Adipose tissue (tissue), 3 donors: Measurements from ENCODE around the gene PLA2G5. TPM values are rescaled to one million over a fixed set of nuclear protein-coding genes. Genes with fewer than 3 reads are reported as not detected.

Experiments used
- H3K27ac ChIP-seq: one replicate; pipeline ENCODE4 v1.5.1; 2013; ENCODE audit warnings: low read depth, low read length
- WGBS, 3 donors: extraction: QIAGEN DNeasy Blood & Tissue Kit; methylation state at CpG; one replicate each; pipeline ENCODE4 v1.1.7; 2013; 5-methylcytosine and 5-hydroxymethylcytosine counted together
- polyA plus RNA-seq, 3 donors: library from polyadenylated mRNA; stranded (reverse); fragments of 200-250 nt; gene quantifications; one replicate each; pipeline ENCODE4 v1.2.3, GENCODE V29; 2013
- donor health status: healthy with polysubstance abuse.
- donor health status: Bipolar disorder and iron deficiency.
- donor health status: healthy.

The PLA2G5 gene
- polyA plus RNA-seq, 3 donors = 0.52 to 45.0 (median 6.1) TPM

DNA sequence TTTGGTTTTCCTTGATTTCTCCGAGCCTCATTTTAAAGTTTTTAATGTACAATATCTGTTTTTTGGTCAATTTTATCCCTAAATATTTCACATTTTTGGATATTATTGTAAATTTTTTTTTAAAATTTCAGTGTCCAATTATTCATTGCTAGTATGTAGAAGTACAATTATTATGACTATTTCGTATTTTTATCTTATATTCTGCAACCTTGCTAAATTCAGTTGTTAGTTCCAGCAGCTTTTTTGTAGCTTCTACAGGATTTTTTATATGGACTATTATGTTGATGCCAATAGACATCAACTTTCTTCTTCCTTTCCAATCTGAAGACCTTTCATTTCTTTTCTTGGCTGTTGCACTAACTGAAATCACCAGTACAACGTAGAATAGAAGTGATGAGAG, 65.0 kb downstream of the PLA2G5 start:
- 90 to 92% (median 91%) methylated on average over 3 of the region's 3 CpGs for WGBS, 3 donors
- H3K27ac ChIP-seq = no peak overlapping the region

GRCh38 chr1:20136249-20136648, 66.3 kb downstream of the PLA2G5 start:
- H3K27ac ChIP-seq = no peak overlapping the region
- WGBS, 3 donors = 91 to 97% (median 93%) methylated on average over 3 of the region's 3 CpGs

DNA sequence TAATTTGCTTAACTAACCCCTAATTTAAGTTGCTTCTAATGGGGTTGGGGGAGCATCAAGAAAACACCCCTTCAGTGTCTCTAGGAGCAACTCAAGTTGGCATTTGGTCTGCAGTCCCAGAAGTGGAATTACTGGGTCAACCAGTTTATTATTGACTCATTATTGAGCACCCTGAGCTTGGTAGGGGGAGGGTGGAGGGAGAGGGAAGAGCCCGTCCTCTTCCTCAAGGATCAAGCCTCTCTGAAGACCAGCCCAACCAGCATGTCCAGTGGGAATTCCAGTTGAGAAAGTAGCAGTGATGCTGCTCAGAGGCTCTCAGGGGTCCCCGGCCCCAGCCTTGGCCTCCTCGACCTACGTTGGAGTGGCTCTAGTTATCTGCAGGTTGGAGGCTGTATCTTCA, 67.1 kb downstream of the PLA2G5 start:
- no peak overlapping the region for H3K27ac ChIP-seq
- WGBS, 3 donors = 84 to 97% (median 90%) methylated on average over 4 of the region's 4 CpGs

- no peak overlapping the region for H3K27ac ChIP-seq
- WGBS, 3 donors = 74 to 83% (median 82%) methylated on average over 1 of the region's 1 CpG
Observed at GRCh38 chr1:20137604-20138003, 67.6 kb downstream of the PLA2G5 start.

GRCh38 chr1:20138346-20138745, 68.4 kb downstream of the PLA2G5 start:
- 81 to 94% (median 89%) methylated on average over 6 of the region's 6 CpGs for WGBS, 3 donors
- no peak overlapping the region for H3K27ac ChIP-seq

DNA sequence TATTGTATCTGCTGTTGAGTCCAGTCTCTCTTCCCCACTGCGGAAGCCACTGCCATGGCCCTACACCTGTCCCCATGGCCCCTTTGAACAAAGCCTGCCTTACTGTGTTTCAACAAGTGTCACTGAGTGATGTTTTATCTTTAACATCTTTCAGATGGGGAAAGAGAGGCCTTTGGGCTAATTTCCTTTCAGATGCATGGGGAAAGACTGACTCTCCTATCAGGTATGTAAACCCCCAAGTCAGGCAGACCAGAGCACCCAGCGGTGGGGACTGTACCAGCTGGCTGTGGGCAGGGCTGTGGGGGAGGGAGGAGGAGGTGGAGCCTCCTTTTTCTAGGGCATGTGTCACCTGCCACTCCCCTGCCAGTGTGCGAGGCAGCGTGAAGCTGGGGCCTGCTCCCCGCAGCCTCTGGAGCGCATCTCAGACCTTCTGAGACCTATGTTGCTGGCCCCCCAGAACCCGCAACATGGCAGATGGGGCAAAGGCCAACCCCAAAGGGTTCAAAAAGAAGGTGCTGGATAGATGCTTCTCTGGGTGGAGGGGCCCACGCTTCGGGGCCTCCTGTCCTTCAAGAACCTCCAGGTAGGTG, 69.1 kb downstream of the PLA2G5 start, which contains the start of gene PLA2G2F:
TSS of gene PLA2G2F (plus strand) at position 363 of the 590 bp plus-strand sequence. CDS start at position 468, 105 bp downstream.
- 88 to 94% (median 93%) methylated on average over 9 of the region's 9 CpGs for WGBS, 3 donors
- H3K27ac ChIP-seq = no peak within 1 kb of the TSS

DNA sequence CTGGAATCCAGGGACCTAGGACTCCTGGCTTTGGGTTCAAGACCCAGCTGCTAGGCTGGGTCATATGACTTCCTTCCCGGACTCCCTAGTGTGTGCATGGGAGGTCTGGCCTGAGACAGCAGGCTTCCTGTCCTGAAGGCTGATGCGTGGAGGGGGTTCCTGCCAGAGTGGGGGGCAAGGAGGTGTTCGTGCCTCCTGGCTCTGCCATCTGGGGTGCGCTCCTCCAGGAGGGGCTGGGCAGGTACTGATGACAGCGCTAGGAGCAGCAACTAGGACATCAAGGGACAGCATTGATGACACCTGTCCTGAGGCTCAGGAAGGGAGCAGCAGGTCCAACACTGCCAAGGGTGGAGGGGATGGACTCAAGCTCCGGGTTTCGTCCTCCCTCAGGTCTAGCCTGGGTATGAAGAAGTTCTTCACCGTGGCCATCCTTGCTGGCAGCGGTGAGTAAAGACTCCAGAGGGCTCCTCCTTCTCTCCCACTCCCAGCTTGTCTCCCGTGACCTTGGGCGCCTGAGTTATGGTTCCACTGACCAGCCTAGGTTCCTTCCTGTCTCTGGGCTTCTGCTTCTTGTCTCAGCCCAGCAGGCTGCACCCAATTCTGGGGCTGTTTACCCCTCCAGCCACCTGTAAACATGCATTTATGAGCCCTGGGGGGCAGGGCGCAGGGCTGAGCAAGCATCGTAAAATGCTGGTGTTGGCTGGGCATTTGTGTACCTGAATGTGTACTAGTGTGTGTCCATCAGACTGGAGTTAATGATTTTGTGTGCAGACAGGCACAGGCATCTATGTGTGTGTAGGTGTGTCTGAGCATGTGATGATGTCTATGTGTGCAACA, 70.0 kb downstream of the PLA2G5 start:
- no peak overlapping the region for H3K27ac ChIP-seq
- WGBS, 3 donors = 76 to 80% (median 79%) methylated on average over 13 of the region's 13 CpGs

GRCh38 chr1:20141001-20141400, 71.0 kb downstream of the PLA2G5 start:
- WGBS, 3 donors = 77 to 88% (median 85%) methylated on average over 9 of the region's 9 CpGs
- H3K27ac ChIP-seq = no peak overlapping the region

- WGBS, 3 donors = 82 to 90% (median 84%) methylated on average over 4 to 7 of the region's 7 CpGs
- H3K27ac ChIP-seq = no peak overlapping the region
Observed at GRCh38 chr1:20141466-20141865, 71.5 kb downstream of the PLA2G5 start.

Other genes starting within 250 kb of the PLA2G5 start
- gene OTUD3, start 187.8 kb upstream of the PLA2G5 start, polyA plus RNA-seq = 1 to 10 TPM; 1.1 to 4.8 (median 2.3) TPM
- not detected for gene PLA2G2E, start 146.6 kb upstream of the PLA2G5 start, polyA plus RNA-seq
- gene PLA2G2A, start 90.6 kb upstream of the PLA2G5 start, polyA plus RNA-seq = 1,000 to 10,000 TPM in 2 of 3 donors, 10 to 100 TPM in 1; 94.3 to 1,598 (median 1,126) TPM
- gene PLA2G2D, start 49.3 kb downstream of the PLA2G5 start, polyA plus RNA-seq = under 1 TPM in 1 of 3 donors, not detected in 2; 0.01 TPM
- gene PLA2G2F, start 69.1 kb downstream of the PLA2G5 start, polyA plus RNA-seq = not detected
- under 1 TPM; 0.24 to 0.68 (median 0.34) TPM for gene UBXN10, start 115.9 kb downstream of the PLA2G5 start, polyA plus RNA-seq
- not detected for gene PLA2G2C, start 116.3 kb downstream of the PLA2G5 start, polyA plus RNA-seq
- under 1 TPM in 1 of 3 donors, not detected in 2; 0.07 TPM for gene VWA5B1, start 220.7 kb downstream of the PLA2G5 start, polyA plus RNA-seq